ENCODE data around the gene TRAM2.

The TRAM2 gene

DNA sequence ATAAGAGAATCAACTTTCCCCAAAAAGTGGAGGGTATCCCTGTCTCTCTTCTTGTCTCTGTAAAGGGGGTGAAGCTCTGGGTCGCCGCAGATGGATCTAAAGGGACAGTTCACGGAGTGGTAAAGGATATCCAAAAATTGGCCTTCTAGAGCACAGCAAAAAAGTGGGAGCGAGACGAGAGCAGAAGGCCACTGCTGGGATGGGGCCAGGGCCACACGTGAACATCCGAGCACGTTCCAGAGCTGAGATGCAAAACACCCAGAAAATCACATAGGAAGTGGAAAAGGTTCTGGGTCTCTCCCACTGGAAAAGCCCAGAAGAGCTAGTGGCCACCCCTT is 837 bp downstream of the TRAM2 start:
- TF ChIP-seq, protein P1, sequence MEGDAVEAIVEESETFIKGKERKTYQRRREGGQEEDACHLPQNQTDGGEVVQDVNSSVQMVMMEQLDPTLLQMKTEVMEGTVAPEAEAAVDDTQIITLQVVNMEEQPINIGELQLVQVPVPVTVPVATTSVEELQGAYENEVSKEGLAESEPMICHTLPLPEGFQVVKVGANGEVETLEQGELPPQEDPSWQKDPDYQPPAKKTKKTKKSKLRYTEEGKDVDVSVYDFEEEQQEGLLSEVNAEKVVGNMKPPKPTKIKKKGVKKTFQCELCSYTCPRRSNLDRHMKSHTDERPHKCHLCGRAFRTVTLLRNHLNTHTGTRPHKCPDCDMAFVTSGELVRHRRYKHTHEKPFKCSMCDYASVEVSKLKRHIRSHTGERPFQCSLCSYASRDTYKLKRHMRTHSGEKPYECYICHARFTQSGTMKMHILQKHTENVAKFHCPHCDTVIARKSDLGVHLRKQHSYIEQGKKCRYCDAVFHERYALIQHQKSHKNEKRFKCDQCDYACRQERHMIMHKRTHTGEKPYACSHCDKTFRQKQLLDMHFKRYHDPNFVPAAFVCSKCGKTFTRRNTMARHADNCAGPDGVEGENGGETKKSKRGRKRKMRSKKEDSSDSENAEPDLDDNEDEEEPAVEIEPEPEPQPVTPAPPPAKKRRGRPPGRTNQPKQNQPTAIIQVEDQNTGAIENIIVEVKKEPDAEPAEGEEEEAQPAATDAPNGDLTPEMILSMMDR (IDR thresholded peaks at IDR 0.05; ENCODE audit: low read depth, low read length) = no peak
- H3K4me3 ChIP-seq (ENCODE audit: low read depth, low read length) = peak overlapping the region; percentile 97

DNA sequence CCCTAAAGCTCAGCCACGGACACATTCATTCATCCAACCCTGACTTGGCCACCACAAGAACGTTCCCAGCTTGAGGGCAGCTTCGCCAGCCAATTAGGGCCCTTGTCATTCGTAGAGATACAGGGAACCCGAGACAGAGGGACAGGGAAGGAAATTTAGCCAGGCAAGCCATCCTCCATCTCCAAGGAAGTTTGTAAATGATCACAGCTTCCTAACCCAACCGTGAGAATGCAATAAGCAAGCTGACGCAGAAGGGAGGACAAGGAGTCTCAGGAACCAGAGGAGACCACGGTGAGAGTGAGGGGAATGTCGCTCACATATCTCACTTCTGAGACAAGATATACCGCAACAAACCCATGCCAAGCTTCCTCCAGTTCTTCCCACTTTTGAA is 1.4 kb downstream of the TRAM2 start:
- peak overlapping the region; percentile 97 for H3K4me3 ChIP-seq (ENCODE audit: low read depth, low read length)
- TF ChIP-seq, protein P1 (IDR thresholded peaks at IDR 0.05; ENCODE audit: low read depth, low read length) = no peak

DNA sequence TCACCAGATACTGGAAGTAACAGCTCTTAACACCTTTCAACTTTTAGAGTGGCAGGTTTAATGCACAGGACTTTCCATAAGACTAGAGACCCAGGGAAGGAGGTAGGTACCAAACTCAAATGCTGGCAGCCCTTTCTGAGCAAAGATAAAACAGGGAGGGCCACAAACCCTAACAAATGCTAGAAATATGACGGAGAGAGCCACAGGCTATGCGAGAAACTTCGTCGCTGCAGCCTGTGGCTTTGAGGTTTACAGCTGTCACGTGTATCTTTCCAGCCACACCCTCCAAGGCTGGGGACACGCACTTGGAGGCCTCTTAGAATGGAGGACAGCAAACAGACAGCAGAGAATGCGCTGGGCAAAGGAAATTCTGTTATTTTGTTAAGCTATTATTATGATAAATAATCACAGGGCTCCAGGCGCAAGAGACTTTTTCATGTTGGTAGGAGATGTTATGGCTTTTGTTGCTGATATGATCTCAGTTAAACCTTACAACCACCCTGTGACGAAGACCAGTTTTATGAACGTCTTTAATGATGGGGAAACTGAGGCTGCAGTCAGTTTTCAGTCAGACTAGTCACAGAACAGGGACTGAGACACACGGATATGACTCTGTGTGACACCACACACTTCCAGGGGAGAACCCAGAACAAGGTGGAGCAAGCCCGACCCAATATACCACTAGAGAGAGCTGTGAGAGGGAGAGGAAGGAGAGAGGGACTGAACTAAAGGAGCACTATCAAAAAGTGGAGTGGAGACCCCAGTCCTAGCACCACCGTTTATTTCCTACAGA is 2.0 kb downstream of the TRAM2 start:
- H3K4me3 ChIP-seq (ENCODE audit: low read depth, low read length) = peak overlapping the region; percentile 97
- TF ChIP-seq, protein P1 (IDR thresholded peaks at IDR 0.05; ENCODE audit: low read depth, low read length) = no peak

DNA sequence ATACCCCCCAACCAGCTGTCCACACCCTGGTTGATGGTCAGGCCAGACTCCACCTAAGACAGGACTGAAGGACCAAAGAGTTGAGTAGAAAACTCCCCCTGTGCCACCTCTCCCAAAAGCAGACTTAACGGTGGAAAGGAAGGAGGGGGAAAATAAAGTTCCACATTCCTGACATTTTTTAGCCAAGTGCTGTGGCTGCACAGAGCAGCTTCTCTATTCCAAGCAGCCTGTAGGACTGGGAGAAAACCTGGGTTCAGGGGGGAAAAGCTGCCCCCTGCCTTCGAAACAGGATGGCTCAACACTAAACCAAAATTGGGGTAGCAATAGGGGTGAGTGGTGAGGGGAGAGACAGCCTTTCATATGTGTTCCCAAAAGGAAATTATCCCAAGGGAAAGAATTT is 3.6 kb downstream of the TRAM2 start:
- H3K4me3 ChIP-seq (ENCODE audit: low read depth, low read length) = peak overlapping the region; percentile 97
- TF ChIP-seq, protein P1 (IDR thresholded peaks at IDR 0.05; ENCODE audit: low read depth, low read length) = no peak

DNA sequence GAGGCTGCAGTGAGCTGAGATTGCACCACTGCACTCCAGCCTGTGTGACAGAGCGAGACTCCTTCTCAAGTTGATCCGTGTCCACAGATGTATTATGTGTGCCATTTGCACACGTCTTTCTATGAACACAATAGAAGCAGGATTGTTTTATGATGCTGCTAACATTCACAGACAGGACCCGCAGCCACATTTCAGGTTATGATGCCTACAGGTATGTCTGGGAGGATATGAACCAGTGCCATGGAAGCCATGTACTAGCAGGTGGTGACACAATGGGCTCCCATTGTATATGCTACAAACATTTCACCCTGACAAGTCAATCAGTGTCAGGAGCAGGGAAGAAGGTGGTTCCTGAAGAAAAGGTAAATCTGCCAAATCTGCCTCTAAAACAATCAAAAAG is 4.3 kb downstream of the TRAM2 start:
- H3K4me3 ChIP-seq (ENCODE audit: low read depth, low read length) = peak overlapping the region; percentile 97
- TF ChIP-seq, protein P1 (IDR thresholded peaks at IDR 0.05; ENCODE audit: low read depth, low read length) = no peak

DNA sequence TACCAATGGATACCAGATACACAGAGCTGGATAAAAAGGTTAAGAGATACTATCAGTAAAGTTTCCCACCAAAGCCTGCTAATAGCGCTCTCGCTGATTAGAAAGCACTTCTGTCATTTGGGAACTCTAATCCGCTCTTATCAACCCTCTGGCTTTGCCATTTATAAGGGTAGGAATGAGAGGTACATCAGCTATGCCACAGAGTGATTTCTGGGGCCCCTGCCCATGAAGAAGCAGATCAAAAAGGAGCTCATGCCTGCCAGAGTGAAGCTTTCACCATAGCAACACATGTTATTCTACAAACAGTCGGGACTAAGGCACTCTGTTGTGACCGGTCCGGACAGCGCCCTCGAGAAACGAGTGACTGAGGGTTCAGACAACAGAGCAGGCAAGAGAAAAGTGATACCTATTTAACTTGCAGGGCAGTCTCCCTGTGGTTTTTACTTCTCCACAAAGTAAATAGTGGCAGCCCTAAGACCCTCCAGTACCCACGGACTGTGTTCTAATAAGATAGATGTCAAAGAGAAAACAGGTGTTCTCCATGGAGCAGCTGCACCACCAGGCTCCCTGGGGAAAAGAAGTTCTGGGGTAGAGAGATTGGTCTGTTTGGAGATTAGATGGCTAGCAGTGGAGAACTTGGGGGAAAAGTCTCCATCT is 5.6 kb downstream of the TRAM2 start:
- TF ChIP-seq, protein P1 (IDR thresholded peaks at IDR 0.05; ENCODE audit: low read depth, low read length) = no peak
- no peak overlapping the region for H3K4me3 ChIP-seq (ENCODE audit: low read depth, low read length)

DNA sequence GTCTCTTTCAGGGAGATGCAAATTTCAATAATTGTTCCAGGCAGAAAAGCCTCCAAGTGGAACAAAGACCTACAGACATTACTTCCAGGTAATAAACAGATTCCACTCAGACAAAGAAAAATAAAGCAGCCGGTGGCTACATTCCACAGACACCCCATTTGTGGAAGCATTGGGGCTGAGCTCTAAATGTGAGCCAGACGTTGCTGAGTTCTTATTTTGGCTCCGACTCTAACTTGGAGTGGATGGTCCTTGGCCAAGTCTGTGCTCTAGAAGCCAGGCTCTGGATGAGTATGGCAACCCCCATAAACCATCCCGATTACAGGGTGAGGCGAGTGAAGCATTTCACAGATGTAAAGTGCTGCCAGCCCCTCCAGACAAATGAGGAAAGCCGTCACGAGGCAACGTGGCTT is 6.6 kb downstream of the TRAM2 start:
- no peak overlapping the region for H3K4me3 ChIP-seq (ENCODE audit: low read depth, low read length)
- TF ChIP-seq, protein P1 (IDR thresholded peaks at IDR 0.05; ENCODE audit: low read depth, low read length) = no peak

All from WI38 (cell line).